SKM-1 (cell line): Measurements from ENCODE around the gene PGLYRP2.
"Not testable (repeated sequence)": the region's sequence is repeated elsewhere in the genome, so short reads cannot be mapped to it uniquely, and the experiment has no call there.

Experiments
- DNase-seq: peaks from one replicate; lab custom pipeline; 2025; ENCODE audit not compliant: unreplicated experiment; lab: John Stamatoyannopoulos, UW

Gene PGLYRP2, protein sequence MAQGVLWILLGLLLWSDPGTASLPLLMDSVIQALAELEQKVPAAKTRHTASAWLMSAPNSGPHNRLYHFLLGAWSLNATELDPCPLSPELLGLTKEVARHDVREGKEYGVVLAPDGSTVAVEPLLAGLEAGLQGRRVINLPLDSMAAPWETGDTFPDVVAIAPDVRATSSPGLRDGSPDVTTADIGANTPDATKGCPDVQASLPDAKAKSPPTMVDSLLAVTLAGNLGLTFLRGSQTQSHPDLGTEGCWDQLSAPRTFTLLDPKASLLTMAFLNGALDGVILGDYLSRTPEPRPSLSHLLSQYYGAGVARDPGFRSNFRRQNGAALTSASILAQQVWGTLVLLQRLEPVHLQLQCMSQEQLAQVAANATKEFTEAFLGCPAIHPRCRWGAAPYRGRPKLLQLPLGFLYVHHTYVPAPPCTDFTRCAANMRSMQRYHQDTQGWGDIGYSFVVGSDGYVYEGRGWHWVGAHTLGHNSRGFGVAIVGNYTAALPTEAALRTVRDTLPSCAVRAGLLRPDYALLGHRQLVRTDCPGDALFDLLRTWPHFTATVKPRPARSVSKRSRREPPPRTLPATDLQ

DNA sequence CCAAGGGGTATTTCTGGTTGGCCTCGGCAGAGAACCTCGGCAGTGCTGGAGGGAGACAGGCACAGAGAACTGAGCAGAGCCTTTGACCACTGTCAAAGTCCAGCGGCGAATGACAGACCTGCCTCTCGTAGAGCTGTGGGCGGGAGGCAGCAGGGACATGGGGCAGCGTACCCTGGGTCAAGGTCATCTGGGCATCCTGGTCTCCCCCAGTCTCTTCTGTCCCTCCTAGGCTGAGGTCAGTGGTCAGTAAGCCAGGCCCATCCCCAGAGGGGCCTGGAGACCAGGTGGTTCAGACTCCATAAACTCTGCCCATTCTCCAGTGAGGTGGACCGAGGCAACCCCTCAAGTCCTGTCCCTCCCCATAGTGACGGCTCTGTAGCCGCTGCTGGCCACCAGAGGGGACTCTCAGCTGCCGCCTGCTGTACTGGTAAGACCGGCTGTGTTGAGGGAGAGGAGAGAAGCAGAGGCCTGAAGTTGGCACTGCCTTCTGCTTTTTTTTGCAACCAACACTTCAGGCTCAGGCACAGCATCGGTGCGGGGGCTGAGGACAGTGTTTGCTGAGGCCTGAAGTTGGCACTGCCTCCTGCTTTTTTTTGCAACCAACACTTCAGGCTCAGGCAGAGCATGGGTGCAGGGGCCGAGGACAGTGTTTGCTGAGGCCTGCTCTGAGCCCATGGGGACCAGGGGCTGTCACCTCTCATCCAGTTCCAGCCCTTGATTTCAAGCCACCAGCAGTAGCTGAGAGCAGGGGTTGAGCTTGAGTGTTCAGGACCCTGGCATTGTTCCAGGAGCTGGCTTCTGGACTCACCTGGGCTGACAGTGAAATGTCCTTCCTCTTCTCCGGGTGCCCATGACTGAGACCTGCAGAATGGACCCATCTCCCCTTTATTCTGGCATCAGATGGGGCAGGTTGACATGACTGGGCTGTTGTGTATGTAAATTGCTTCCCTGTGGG is at the start of gene PGLYRP2:
Gene PGLYRP2, minus strand, starts transcription at position 111 of the 955 bp plus-strand sequence. CDS start 130 bp downstream, outside the sequence.
- DNase-seq = no peak

DNA sequence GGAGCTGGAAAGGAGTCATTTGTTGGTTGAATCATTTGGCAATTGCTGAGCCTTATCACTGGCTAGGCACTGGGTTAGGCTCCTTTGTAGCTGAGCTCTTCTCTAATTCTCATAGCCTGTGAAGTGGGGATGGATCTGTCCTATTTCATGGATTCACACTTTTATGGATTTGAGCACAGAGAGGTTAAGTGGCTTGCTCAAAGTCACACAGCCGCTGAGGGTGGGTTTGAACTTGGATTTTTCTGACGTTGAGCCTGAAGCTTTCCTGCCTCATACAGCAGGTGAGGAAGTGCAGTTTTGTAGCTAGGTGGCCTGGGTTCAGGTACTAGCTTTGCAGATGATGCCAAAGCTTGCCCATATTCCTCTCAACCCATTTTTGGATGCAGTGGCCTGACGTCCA is 48.4 kb upstream of the PGLYRP2 start:
- no peak for DNase-seq

DNA sequence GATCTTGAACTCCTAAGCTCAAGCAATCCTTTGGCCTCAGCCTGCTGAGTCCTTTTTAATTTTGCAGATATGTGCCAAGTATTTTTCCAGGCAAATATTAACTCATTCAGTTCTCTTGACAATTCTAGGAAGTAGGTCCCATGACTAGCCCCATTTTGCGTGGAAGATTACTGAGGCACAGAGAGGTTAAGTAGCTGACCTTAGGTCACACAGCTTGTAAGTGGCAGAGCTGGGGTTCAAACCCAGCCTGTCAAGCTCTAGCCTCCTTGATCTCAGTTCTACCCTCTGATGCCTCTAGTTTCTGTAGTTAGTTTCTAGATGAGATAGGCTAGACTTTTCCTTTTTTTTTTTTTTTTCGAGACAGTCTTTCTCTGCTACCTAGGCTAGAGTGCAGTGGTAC is 47.1 kb upstream of the PGLYRP2 start:
- DNase-seq = no peak

DNA sequence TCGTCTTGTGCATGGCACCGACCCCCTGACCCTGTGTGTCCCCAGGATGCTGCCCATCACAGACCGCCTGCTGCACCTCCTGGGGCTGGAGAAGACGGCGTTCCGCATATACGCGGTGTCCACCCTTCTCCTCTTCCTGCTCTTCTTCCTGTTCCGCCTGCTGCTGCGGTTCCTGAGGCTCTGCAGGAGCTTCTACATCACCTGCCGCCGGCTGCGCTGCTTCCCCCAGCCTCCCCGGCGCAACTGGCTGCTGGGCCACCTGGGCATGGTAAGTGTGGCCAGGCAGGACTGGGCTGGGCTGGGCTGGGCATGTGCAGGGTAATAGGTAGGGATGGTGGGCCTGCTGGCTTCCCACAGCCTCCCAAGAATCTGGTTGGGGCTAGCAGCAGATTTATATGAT is 46.0 kb upstream of the PGLYRP2 start:
- no peak for DNase-seq

DNA sequence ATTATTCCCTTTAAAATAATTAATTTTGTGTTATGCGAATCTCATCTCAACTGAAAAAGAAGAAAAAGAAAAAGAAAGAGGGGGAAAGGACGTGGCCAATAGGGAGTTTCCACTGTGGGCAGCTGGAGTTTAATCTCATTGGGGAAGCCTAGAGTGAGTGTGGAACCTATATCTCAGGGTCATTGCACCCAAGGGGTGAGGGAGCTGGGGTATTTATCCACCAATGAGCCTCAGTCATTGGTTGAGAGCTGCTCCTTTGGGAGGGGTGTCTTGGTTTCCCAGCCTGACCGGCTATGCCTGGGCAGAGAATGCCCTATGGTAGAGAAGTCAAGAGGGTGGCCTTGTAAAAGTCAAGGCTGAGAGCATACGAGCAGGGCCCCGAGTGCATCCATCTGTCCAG is 45.5 kb upstream of the PGLYRP2 start:
- DNase-seq = no peak

DNA sequence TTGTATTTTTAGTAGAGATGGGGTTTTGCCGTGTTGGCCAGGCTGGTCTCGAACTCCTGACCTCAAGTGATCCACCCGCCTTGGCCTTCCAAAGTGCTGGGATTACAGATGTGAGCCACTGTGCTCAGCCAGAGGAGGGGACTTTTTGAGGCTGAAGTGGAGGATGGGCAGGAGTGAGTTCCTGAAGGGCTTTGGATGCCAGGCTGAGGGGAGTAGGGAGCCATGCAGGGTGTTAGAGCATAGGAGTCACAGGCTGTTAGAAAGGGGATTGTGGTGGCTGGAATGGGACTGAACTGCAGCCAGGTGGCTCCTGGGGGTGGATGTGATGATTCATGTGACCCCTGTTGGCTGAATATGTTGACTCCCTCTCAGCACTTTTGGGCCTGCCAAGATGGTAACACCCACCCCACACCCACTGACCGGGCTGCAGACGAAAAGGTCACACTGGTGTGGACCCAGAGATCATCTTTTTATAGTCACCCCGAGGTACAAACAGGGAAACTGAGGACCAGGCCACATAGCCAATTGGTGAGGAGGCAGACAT is 40.2 kb upstream of the PGLYRP2 start:
- DNase-seq = no peak

DNA sequence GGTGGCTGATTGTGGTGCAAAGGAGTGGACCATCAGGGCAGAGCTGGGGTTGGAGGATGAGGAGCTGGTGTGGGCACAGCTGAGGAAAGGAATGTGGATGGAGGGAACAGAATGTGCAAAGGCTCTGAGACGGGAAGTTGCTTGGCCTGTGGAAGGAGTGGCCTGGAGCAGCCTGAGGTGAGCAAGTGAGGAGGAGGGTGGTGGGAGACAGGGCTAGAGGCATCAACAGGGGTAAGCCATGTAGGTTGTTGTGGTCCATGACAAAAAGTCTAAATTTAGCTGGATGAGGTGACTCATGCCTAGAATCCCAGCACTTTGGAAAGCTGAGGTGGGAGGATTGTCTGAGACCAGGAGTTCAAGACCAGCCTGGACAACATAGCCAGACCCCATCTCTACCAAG is 38.5 kb upstream of the PGLYRP2 start:
- no peak for DNase-seq

DNA sequence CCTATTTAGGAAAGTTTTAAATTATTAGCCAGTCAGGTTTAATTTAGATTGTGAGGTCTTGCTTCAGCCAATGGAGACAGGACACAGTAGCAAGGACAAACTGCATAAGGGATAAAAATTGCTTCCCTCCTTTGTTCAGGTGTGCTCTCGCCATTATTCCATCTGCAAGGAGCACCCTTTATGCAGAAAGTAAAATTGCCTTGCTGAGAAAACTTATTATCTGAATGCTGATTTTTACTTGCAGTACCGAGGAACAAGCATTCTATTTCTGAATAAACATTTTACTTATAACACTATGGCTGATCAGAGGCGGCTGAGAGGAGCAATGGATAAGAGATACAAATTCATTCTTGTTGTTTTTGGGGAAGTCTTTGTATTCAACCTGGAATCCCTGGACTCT is 37.1 kb upstream of the PGLYRP2 start:
- no peak for DNase-seq

DNA sequence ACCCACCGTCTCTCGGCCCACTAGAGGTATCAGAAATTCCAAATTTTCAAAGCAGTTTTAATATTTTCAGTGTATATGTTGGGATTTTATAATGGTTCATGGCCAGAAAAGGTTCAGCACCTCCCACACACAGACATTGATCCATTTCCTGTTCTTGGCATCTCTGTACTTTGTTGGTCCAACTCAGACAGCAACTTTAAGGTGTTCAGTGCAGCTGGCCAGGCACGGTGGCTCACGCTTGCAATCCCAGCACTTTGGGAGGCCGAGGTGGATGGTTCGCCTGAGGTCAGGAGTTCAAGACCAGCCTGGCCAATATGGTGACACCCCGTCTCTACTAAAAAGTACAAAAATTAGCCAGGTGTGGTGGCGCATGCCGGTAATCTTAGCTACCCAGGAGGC is 35.9 kb upstream of the PGLYRP2 start:
- not testable (repeated sequence) for DNase-seq

DNA sequence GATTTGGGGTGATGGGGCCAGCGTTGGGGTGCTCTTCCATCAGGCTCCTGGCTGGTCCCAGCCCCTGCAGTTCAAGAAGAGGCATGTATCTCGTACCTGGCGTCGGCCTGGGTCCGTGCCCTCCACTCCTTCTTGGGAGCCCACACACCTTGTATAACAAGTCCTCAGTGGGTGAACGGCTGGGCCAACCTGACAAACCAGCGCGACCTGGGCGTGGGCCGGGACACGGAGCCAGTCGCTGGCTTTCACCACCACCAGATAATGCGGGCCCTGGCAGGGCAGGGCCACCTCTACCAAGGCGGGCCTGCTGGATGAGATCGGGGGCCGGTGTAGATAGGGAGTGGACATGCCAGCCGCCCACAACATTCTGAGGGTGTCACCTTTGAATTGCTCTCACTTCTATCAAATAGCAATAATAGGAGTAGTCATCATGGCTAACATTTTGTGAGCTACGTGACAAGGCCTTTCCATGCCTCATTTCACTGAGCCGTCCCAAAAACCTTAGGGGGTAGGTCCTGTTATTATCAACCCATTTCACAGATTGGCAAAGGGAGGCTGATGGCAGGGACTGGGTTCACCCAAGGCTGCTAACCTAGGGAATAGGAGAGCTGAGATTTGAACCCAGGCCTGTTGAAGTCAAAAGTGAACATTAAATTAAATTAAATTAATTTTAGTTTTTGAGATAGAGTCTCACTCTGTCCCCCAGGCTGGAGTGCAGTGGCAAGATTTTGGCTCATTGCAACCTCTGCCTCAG is 32.5 kb upstream of the PGLYRP2 start:
- no peak for DNase-seq

DNA sequence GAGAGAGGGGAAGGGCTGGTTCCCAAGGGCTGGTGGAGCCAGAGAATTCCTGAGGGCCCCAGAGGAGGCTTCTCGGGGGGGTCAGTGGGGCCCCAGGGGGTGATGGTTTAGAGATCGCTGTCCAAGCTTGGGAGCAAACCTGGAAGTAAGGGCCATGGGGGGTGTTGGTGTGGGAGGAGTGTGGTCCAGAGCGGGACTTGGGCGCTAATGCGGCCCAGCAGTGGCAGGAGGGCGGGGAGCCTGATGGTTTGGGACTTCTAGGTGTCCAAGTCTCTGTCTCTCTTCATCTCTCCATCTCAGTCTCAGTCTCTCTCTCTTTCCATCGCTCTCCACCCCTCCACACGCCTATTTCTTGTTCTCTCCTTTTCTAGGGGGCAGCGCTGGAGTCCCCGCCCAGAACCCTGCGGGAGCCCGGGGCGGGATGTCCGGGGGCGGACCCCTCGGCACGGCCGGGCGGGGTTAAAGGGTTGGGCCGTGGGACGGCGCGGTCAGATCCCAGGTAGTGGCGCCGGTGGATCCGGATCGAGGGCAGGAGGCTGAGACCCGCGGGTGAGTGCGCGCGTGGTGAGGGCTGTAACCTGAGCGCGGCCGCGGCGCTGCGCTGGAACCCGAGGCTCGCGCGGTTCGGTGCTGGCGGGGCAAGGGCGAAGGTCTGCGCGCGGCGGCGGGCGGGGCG is 28.9 kb upstream of the PGLYRP2 start, which contains the start of gene CYP4F22:
Gene CYP4F22, plus strand, starts transcription at position 491 of the 676 bp plus-strand sequence. CDS start 16,812 bp downstream, outside the sequence.
- DNase-seq = no peak

DNA sequence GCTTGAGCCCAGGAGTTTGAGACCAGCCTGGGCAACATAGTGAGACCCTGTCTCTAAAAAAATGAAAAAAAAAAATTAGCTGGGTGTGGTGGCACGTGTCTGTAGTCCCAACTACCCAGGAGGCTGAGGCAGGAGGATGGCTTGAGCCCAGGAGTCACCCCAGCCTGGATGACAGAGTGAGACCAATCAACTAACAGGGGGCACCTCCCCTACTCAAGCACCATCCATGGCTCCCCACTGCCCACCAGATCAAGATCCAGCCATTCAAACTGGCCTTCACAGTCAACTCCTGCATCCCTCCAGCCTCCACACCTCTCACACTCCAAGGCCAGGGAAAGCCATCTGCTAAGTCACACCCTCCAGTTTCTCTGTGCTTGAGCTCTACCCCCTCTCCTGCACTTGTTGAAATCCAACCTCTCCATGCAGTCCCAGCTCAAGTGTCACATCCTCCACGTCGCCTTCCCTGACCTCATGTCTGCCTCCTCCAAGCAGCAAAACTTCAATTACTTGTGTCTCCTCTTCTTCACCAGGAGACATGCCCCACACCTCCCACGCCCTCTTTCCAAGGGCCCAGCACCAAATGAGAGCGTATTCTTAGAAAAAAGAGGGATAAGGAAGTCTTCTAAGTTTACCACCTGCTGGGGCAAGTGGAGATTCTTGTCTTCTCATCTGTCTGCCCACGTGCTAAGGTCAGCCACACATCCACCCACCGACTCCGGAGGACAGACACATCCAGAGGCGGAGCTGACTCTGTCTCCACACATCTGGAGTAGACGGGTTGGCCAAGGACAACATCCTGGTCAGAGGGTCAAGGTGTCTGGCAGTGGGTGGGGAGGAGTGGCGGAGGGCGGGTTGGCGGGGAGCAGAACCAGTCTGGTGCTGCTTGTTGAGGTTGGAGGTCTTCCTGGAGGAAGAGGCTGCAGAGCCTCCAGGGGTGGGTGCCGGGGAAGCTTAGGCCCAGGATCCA is 28.1 kb upstream of the PGLYRP2 start:
- DNase-seq = no peak

DNA sequence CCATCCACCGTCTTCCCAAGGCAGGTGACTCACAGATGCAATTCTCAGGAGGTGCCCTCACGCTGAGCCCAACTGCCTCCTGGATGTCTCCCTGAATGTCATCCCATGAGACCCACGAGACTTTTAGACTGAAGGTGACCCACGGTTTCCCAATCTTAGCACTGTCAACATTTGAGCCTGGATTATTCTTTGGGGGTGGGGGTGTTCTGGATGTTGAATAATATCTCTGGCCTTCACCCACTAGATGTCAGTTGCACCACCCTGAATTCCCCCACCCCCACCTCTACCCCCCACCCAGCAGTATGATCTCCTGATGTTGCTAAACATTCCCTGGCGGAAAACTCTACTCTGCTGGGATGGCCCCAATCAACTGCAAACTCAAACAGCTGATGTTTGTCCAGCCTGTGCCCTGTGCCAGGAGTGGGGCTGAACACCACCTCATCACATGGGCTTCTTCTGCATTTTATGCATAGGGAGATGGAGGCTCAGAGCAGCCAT is 26.8 kb upstream of the PGLYRP2 start:
- no peak for DNase-seq

DNA sequence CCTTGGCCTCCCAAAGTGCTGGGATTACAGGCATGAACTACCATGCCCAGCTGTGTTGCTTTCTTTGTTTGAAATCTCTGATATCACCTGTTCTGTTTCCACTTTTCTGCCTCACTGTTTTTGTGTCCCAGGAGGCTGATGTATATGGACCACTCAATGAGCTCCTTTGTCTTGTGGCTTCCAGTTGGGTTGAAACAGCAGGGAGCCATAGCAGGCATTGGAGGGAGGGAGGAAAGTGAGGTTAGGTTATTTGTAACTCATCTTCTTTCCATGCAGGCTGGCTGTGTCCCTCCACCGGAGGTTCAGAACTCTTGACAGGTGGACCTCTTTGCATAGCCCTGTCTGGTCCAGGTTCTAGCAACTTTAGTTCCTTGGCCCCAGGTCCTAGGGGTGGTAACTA is 23.0 kb upstream of the PGLYRP2 start:
- no peak for DNase-seq

DNA sequence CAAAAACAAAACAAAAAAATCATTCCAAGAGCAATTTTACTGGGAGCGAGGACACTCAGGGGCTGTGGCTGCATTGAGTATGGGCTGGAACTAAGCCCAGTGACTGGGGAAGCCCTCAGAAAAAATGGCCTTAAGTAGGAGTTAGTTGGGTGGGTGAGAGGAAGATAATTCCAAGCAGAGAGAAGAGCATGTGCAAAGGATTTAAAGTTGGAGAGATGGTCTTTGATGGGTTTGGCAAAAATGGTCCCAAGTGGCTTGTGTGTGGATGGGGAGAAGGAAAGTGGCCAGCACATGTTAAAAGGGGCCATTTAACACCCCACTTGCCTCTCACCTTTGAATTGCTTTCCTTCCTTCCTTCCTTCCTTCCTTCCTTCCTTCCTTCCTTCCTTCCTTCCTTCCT is 22.3 kb upstream of the PGLYRP2 start:
- DNase-seq = no peak

DNA sequence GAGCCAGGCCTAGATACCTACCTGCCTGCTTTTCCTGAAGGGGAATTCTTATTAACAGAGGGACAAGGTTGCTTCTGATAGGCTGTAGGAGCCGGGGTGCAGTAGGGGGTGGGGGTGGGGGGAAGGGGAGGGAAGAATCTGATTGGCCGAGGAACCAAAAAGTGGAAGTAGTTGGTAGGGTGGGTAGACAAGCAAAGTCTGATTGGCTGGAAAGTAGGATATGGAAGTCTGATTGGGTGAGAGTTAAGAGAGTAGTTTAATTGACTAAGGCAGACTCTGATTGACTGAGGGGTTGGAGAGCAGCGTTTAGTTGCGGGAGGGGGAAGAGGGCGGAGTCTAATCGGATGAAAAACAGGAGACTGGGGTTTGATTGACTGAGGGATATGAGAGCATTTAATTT is 19.6 kb upstream of the PGLYRP2 start:
- DNase-seq = no peak

DNA sequence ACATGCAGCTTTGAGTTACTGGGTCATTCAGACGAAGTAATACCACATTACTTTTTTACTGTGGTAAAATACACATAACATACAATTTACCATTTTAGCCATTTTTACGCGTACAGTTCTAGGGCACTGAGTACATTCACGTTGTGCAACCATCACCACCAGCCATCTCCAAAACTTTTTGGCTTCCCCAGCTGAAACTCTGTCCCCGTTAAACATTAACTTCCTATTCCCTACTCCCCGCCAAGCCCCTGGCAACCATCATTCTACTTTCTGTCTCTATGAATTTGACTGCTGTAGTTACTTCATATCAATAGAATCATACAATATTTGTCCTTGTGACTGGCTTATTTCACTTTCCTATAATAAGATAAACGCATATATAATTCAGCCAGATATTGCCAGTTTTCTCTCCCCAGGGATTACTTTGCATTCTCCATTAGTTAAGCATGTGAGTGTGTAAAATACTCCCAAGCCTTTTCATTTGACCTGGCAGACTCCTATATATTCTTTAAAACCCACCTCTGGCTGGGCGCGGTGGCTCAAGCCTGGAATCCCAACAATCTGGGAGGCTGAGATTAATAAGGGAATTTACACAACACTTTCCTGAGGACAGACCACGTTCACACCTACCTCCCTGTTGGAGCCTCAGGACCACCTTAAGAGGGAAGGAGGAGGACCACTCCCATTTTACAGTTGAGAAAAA is 19.0 kb upstream of the PGLYRP2 start:
- no peak for DNase-seq

DNA sequence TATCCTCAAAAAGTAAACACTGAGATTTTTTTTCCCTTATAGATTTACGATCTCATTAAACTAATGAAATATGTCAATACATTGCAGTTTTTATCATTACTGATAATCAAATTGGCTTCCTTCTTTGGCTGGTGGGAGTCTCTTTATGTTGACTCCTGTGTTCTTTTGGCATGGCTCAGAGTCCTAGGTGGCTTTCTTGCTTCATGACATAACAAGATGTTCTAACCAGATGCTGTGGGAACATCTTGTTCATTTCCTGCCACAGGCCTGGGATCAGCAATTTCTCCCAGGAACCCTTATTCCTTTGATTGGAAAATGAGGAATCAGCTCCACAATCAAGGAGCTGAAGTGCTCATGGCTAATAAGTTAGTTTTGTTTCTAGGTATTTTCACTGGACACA is 15.8 kb upstream of the PGLYRP2 start:
- no peak for DNase-seq
